Measurements from ENCODE around the gene ARL5C. TPM values are rescaled to one million over a fixed set of nuclear protein-coding genes. Genes with fewer than 3 reads are reported as not detected.

The ARL5C gene
- total and polyA plus RNA-seq, 2 experiments from 2014 or later, result not detected

- Histone ChIP-seq H3K9ac (no peak overlapping the region), H3K4me3 (no peak overlapping the region), H4K20me1 (ENCODE audit: insufficient read depth) (0 out of 2 replicates have a peak, but pooled peaks cover 4% of the 10 kb centered on the region), H3K27me3 (replicated peaks; ENCODE audit: insufficient read depth) (no peaks in the 10 kb centered on the region), H3F3A (ENCODE audit: insufficient read depth) (peaks cover 4% of the 10 kb centered on the region; the same call in 1 of the 2 replicates), H3K9me2 (ENCODE audit: insufficient read depth) (no peaks in the 10 kb centered on the region), H3K27ac (no peak overlapping the region), H2AFZ (no peak overlapping the region), H3K4me2 (ENCODE audit: unreplicated experiment) (no peak overlapping the region), H3K36me3 (ENCODE audit: low read depth) (peaks cover 13% of the 10 kb centered on the region; the same call in 1 of the 2 replicates), H3K9me3 (ENCODE audit: low read depth) (no peaks in the 10 kb centered on the region), H3K79me2 (ENCODE audit: insufficient read depth) (peaks cover 34% of the 10 kb centered on the region), H3K4me1 (ENCODE audit: insufficient read depth) (peaks cover 24% of the 10 kb centered on the region)
- 82 to 87% methylated on average over 10 of the region's 10 CpGs for WGBS, 2 experiments (ENCODE audit: low coverage in 1 of 2, low lambda C conversion rate in 2 of 2, missing lambda C conversion rate in 2 of 2)
- in situ Hi-C loops (cut with MboI), result no loop called here
- DNase-seq, result no peak
- TF ChIP-seq EZH2phosphoT487 (IDR thresholded peaks at IDR 0.05; ENCODE audit: insufficient read depth, low read depth), result no peak
- no peak for TF ChIP-seq EZH2 (IDR thresholded peaks at IDR 0.05; ENCODE audit: insufficient read depth, poor library complexity, severe bottlenecking)
These were observed 27.4 kb upstream of the ARL5C start for GRCh38 chr17:39193346-39193745.

GRCh38 chr17:39192901-39193300 is 26.9 kb upstream of the ARL5C start:
- no peak for DNase-seq
- Histone ChIP-seq H3K79me2 (ENCODE audit: insufficient read depth) (peaks cover 34% of the 10 kb centered on the region), H3K4me2 (ENCODE audit: unreplicated experiment) (no peak overlapping the region), H3F3A (ENCODE audit: insufficient read depth) (no peaks in the 10 kb centered on the region), H3K9ac (no peak overlapping the region), H4K20me1 (ENCODE audit: insufficient read depth) (0 out of 2 replicates have a peak, but pooled peaks cover 4% of the 10 kb centered on the region), H3K4me3 (no peak overlapping the region), H3K9me3 (ENCODE audit: low read depth) (no peaks in the 10 kb centered on the region), H2AFZ (no peak overlapping the region), H3K4me1 (ENCODE audit: insufficient read depth) (peaks cover 24% of the 10 kb centered on the region), H3K27me3 (replicated peaks; ENCODE audit: insufficient read depth) (no peaks in the 10 kb centered on the region), H3K36me3 (ENCODE audit: low read depth) (peaks cover 18% of the 10 kb centered on the region; the same call in 1 of the 2 replicates), H3K9me2 (ENCODE audit: insufficient read depth) (no peaks in the 10 kb centered on the region), H3K27ac (no peak overlapping the region)
- WGBS, 2 experiments (ENCODE audit: low coverage in 1 of 2, low lambda C conversion rate in 2 of 2, missing lambda C conversion rate in 2 of 2), result 94 to 97% methylated on average over 16 of the region's 16 CpGs
- TF ChIP-seq EZH2 (IDR thresholded peaks at IDR 0.05; ENCODE audit: insufficient read depth, poor library complexity, severe bottlenecking), result no peak
- TF ChIP-seq EZH2phosphoT487 (IDR thresholded peaks at IDR 0.05; ENCODE audit: insufficient read depth, low read depth), result no peak
- in situ Hi-C loops (cut with MboI), result no loop called here

- TF ChIP-seq EZH2 (IDR thresholded peaks at IDR 0.05; ENCODE audit: insufficient read depth, poor library complexity, severe bottlenecking), result no peak
- TF ChIP-seq EZH2phosphoT487 (IDR thresholded peaks at IDR 0.05; ENCODE audit: insufficient read depth, low read depth), result no peak
- in situ Hi-C loops (cut with MboI), result no loop called here
- no peak overlapping the region for H3K9ac ChIP-seq
These were observed 26.0 kb upstream of the ARL5C start for GRCh38 chr17:39191750-39192510.

DNA sequence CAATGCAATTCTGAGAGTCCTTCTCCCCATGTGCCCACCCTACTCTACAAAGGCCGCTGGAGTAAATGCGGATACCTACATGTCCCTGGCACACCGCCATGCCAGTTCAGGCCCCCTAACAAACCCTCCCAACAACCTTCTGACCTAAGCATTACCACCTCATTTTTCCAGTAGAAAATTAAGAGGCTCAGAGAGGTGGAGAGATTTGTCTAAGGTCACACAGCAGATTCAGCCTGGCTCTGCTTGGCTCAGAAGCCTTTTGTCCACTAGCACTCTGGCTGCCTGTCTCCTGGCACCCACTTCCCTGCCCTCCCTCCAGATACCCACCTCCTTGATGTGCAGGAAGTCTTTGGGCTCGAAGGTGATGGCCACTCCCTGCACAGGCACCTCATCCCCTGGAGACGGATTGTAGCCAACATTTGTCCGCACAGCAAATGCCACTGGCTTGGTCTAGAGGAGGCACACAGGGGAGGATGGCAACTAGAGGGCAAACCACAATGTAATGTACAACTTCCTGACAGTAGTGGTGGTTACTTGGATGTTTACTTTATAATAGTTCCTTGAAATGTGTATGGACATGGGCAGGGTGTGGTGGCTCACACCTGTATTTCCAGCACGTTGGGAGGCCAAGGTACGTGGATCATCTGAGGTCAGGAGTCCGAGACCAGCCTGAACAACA is 21.3 kb upstream of the ARL5C start:
- WGBS, 2 experiments (ENCODE audit: low coverage in 1 of 2, low lambda C conversion rate in 2 of 2, missing lambda C conversion rate in 2 of 2), result 81 to 86% methylated on average over 9 of the region's 9 CpGs
- Histone ChIP-seq H3K27me3 (replicated peaks; ENCODE audit: insufficient read depth) (no peaks in the 10 kb centered on the region), H2AFZ (no peak overlapping the region), H3K4me3 (no peak overlapping the region), H3K9ac (no peak overlapping the region), H4K20me1 (ENCODE audit: insufficient read depth) (no peaks in the 10 kb centered on the region), H3K9me2 (ENCODE audit: insufficient read depth) (no peaks in the 10 kb centered on the region), H3K9me3 (ENCODE audit: low read depth) (no peaks in the 10 kb centered on the region), H3K79me2 (ENCODE audit: insufficient read depth) (no peaks in the 10 kb centered on the region), H3K4me1 (ENCODE audit: insufficient read depth) (no peaks in the 10 kb centered on the region), H3F3A (ENCODE audit: insufficient read depth) (no peaks in the 10 kb centered on the region), H3K27ac (no peak overlapping the region), H3K4me2 (ENCODE audit: unreplicated experiment) (no peak overlapping the region), H3K36me3 (ENCODE audit: low read depth) (peaks cover 32% of the 10 kb centered on the region; the same call in 1 of the 2 replicates)
- in situ Hi-C loops (cut with MboI), result no loop called here
- DNase-seq, result no peak
- TF ChIP-seq EZH2phosphoT487 (IDR thresholded peaks at IDR 0.05; ENCODE audit: insufficient read depth, low read depth) (no peak), EZH2 (IDR thresholded peaks at IDR 0.05; ENCODE audit: insufficient read depth, poor library complexity, severe bottlenecking) (no peak)

More at GRCh38 chr17:39191750-39192510, 26.0 kb upstream of the ARL5C start:
- no peaks in the 10 kb centered on the region for H3F3A ChIP-seq (ENCODE audit: insufficient read depth)
- no peaks in the 10 kb centered on the region for H3K27me3 ChIP-seq (replicated peaks; ENCODE audit: insufficient read depth)
- peaks cover 21% of the 10 kb centered on the region; the same call in 1 of the 2 replicates for H3K36me3 ChIP-seq (ENCODE audit: low read depth)
- WGBS, 2 experiments (ENCODE audit: low coverage in 1 of 2, low lambda C conversion rate in 2 of 2, missing lambda C conversion rate in 2 of 2), result 87 to 94% methylated on average over 9 of the region's 9 CpGs
- H3K4me2 ChIP-seq (ENCODE audit: unreplicated experiment), result no peak overlapping the region
- peaks cover 34% of the 10 kb centered on the region for H3K79me2 ChIP-seq (ENCODE audit: insufficient read depth)
- peaks cover 24% of the 10 kb centered on the region for H3K4me1 ChIP-seq (ENCODE audit: insufficient read depth)
- no peak overlapping the region for H3K4me3 ChIP-seq
- 0 out of 2 replicates have a peak, but pooled peaks cover 4% of the 10 kb centered on the region for H4K20me1 ChIP-seq (ENCODE audit: insufficient read depth)
- no peaks in the 10 kb centered on the region for H3K9me3 ChIP-seq (ENCODE audit: low read depth)
- H3K27ac ChIP-seq, result no peak overlapping the region
- H3K9me2 ChIP-seq (ENCODE audit: insufficient read depth), result no peaks in the 10 kb centered on the region
- no peak for DNase-seq
- no peak overlapping the region for H2AFZ ChIP-seq
